ENCODE data around the gene SLC25A29. TPM values are rescaled to one million over a fixed set of nuclear protein-coding genes. Genes with fewer than 3 reads are reported as not detected.

The SLC25A29 gene
- total and polyA plus RNA-seq, 2 of the 13 experiments (the other 11 are each of a cell fraction or from before 2014, with no cell fraction given): 12.2 to 17.2 TPM

DNA sequence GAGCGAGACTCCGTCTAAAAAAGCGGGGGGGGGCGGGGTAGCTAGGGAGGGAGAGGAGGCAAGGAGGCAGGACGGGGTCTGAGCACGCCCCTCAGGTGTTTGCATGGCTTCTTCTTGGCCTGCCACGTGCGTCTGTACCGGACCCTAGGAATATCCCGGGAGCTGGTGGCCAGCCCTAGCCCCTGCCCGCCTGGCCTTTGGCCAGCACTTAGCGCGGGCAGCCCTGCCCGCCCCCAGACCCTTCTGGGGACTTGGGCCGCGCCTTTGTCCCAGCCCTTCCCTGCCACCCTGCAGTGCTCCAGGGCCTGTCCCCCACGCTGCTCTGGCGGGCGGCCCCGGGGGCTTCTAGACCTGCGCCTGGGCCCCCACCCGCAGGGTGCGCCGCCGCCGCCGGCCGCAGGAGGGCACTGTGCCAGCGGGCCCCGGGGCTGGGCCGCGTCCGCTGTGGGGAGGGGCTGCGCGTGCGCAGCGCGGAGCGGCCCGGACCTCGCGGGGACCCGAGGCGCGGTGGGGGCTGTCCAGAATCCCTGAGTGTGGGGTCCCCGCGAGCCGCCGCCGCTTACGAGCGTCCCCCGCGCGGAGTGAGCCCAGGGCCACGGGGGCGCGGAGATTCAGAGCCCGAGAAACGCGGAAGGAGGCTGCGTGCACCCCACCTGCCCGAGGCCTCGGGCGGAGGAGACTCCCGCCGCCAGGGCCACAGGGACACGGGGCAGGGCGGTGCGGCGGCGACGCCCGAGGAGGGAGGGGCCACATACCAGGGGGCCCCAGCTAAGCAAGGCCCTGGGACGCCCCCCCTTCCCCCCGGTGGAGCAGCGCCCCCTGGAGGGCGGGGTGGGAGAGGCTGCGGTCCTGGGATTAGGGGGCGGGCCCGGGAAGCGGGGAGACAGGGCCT is 21.0 kb downstream of the SLC25A29 start (continued):
- TF ChIP-seq, protein P1, sequence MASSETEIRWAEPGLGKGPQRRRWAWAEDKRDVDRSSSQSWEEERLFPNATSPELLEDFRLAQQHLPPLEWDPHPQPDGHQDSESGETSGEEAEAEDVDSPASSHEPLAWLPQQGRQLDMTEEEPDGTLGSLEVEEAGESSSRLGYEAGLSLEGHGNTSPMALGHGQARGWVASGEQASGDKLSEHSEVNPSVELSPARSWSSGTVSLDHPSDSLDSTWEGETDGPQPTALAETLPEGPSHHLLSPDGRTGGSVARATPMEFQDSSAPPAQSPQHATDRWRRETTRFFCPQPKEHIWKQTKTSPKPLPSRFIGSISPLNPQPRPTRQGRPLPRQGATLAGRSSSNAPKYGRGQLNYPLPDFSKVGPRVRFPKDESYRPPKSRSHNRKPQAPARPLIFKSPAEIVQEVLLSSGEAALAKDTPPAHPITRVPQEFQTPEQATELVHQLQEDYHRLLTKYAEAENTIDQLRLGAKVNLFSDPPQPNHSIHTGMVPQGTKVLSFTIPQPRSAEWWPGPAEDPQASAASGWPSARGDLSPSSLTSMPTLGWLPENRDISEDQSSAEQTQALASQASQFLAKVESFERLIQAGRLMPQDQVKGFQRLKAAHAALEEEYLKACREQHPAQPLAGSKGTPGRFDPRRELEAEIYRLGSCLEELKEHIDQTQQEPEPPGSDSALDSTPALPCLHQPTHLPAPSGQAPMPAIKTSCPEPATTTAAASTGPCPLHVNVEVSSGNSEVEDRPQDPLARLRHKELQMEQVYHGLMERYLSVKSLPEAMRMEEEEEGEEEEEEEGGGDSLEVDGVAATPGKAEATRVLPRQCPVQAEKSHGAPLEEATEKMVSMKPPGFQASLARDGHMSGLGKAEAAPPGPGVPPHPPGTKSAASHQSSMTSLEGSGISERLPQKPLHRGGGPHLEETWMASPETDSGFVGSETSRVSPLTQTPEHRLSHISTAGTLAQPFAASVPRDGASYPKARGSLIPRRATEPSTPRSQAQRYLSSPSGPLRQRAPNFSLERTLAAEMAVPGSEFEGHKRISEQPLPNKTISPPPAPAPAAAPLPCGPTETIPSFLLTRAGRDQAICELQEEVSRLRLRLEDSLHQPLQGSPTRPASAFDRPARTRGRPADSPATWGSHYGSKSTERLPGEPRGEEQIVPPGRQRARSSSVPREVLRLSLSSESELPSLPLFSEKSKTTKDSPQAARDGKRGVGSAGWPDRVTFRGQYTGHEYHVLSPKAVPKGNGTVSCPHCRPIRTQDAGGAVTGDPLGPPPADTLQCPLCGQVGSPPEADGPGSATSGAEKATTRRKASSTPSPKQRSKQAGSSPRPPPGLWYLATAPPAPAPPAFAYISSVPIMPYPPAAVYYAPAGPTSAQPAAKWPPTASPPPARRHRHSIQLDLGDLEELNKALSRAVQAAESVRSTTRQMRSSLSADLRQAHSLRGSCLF (CRISPR knock-in tag; IDR thresholded peaks at IDR 0.05; ENCODE audit: borderline replicate concordance): 0 out of 2 replicates have a peak, but pooled peaks have one; percentile 42
- TF ChIP-seq, protein P2, sequence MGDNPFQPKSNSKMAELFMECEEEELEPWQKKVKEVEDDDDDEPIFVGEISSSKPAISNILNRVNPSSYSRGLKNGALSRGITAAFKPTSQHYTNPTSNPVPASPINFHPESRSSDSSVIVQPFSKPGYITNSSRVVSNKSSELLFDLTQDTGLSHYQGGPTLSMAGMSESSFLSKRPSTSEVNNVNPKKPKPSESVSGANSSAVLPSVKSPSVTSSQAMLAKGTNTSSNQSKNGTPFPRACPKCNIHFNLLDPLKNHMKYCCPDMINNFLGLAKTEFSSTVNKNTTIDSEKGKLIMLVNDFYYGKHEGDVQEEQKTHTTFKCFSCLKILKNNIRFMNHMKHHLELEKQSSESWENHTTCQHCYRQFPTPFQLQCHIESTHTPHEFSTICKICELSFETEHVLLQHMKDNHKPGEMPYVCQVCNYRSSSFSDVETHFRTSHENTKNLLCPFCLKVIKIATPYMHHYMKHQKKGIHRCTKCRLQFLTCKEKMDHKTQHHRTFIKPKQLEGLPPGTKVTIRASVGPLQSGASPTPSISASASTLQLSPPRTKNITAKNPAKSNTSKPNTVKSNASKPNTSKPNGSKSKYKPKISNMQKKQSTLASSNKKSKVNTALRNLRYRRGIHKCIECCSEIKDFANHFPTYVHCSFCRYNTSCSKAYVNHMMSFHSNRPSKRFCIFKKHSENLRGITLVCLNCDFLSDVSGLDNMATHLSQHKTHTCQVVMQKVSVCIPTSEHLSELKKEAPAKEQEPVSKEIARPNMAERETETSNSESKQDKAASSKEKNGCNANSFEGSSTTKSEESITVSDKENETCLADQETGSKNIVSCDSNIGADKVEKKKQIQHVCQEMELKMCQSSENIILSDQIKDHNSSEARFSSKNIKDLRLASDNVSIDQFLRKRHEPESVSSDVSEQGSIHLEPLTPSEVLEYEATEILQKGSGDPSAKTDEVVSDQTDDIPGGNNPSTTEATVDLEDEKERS (CRISPR knock-in tag; IDR thresholded peaks at IDR 0.05): peak; percentile 71
- TF ChIP-seq ZMYM4 (CRISPR knock-in tag; IDR thresholded peaks at IDR 0.05) (peak; percentile 67), ZNF296 (CRISPR knock-in tag; conservative IDR thresholded peaks at IDR 0.05) (peak; percentile 51; the same call in 1 of the 2 replicates), RBM39 (IDR thresholded peaks at IDR 0.05; ENCODE audit: low read depth, low read length, poor library complexity, severe bottlenecking) (no peak), ZKSCAN5 (CRISPR knock-in tag; IDR thresholded peaks at IDR 0.05) (no peak), ZNF772 (CRISPR knock-in tag; IDR thresholded peaks at IDR 0.05) (no peak), FIP1L1 (IDR thresholded peaks at IDR 0.05; ENCODE audit: borderline replicate concordance, insufficient read depth, low read depth, low read length) (no peak), ZC3H4 (CRISPR knock-in tag; IDR thresholded peaks at IDR 0.05; ENCODE audit: borderline replicate concordance) (no peak), HOXA7 (CRISPR knock-in tag; IDR thresholded peaks at IDR 0.05) (no peak)
- TF ChIP-seq, protein P3, sequence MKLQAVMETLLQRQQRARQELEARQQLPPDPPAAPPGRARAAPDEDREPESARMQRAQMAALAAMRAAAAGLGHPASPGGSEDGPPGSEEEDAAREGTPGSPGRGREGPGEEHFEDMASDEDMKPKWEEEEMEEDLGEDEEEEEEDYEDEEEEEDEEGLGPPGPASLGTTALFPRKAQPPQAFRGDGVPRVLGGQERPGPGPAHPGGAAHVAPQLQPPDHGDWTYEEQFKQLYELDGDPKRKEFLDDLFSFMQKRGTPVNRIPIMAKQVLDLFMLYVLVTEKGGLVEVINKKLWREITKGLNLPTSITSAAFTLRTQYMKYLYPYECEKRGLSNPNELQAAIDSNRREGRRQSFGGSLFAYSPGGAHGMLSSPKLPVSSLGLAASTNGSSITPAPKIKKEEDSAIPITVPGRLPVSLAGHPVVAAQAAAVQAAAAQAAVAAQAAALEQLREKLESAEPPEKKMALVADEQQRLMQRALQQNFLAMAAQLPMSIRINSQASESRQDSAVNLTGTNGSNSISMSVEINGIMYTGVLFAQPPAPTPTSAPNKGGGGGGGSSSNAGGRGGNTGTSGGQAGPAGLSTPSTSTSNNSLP (IDR thresholded peaks at IDR 0.05; ENCODE audit: low read depth, low read length): no peak
- TF ChIP-seq, protein P4, sequence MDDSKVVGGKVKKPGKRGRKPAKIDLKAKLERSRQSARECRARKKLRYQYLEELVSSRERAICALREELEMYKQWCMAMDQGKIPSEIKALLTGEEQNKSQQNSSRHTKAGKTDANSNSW (CRISPR knock-in tag; IDR thresholded peaks at IDR 0.05; ENCODE audit: borderline replicate concordance): peak; percentile 91; the same call in 1 of the 2 replicates
- TF ChIP-seq, protein P5, sequence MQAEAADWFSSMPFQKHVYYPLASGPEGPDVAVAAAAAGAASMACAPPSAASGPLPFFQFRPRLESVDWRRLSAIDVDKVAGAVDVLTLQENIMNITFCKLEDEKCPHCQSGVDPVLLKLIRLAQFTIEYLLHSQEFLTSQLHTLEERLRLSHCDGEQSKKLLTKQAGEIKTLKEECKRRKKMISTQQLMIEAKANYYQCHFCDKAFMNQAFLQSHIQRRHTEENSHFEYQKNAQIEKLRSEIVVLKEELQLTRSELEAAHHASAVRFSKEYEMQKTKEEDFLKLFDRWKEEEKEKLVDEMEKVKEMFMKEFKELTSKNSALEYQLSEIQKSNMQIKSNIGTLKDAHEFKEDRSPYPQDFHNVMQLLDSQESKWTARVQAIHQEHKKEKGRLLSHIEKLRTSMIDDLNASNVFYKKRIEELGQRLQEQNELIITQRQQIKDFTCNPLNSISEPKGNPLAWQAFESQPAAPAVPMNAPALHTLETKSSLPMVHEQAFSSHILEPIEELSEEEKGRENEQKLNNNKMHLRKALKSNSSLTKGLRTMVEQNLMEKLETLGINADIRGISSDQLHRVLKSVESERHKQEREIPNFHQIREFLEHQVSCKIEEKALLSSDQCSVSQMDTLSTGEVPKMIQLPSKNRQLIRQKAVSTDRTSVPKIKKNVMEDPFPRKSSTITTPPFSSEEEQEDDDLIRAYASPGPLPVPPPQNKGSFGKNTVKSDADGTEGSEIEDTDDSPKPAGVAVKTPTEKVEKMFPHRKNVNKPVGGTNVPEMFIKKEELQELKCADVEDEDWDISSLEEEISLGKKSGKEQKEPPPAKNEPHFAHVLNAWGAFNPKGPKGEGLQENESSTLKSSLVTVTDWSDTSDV (CRISPR knock-in tag; IDR thresholded peaks at IDR 0.05): no peak; the same call in 1 of the 2 replicates
